OCI-LY7 (cell line): ENCODE measurements around the gene ARHGAP31. TPM values are rescaled to one million over a fixed set of nuclear protein-coding genes. Genes with fewer than 3 reads are reported as not detected.

Experiments
- Bru-seq: library from RNA; stranded (reverse); fragments of 400-500 nt; gene quantifications from one replicate; lab custom pipeline; 2021; lab: Mats Ljungman, UMichigan
- BruChase-seq, 2 experiments: library from RNA; stranded (reverse); fragments of 400-500 nt; gene quantifications; one replicate each; lab custom pipeline; 2021; lab: Mats Ljungman, UMichigan
- BruUV-seq: library from RNA; stranded (reverse); fragments of 400-500 nt; replicated peaks from 2 replicates; lab custom pipeline; 2021; lab: Mats Ljungman, UMichigan
- CTCF ChIA-PET: fragments of 300-600 bp; sonication (Branson Sonifier 250); formaldehyde crosslinking; loops from one replicate; lab custom pipeline; 2022; ENCODE audit warnings: antibody characterized with exemption; ENCODE audit not compliant: unreplicated experiment; lab: Charles Lee
- POLR2A ChIA-PET: fragments of 300-600 bp; sonication (Branson Sonifier 250); formaldehyde crosslinking; loops from one replicate; lab custom pipeline; 2022; ENCODE audit warnings: antibody characterized with exemption; lab: Charles Lee
- DNase-seq: peaks from one replicate; pipeline ENCODE4 v3.0.0-alpha.2; 2015; ENCODE audit warnings: low spot score
- H2AFZ ChIP-seq: fragments of 200-600 bp; sonication (generic), shearing (Covaris generic); 2 replicates; pipeline ENCODE4 v1.6.1; 2014; ENCODE audit warnings: mild to moderate bottlenecking, antibody characterized with exemption, low read length, moderate library complexity
- H3K27ac ChIP-seq: fragments of 200-600 bp; sonication (generic); 2 replicates; pipeline ENCODE4 v1.5.1; 2014; ENCODE audit warnings: mixed run types, low read depth, mild to moderate bottlenecking, moderate library complexity, low read length, inconsistent platforms; ENCODE audit not compliant: poor library complexity, severe bottlenecking
- H3K36me3 ChIP-seq: fragments of 200-600 bp; sonication (generic); 2 replicates; pipeline ENCODE4 v1.6.1; 2014; ENCODE audit warnings: mild to moderate bottlenecking, antibody characterized with exemption, low read length, moderate library complexity, mixed read lengths; ENCODE audit not compliant: insufficient read depth
- H3K4me1 ChIP-seq: fragments of 200-600 bp; sonication (generic); 2 replicates; pipeline ENCODE4 v1.5.1; 2014; ENCODE audit warnings: mild to moderate bottlenecking, low read length; ENCODE audit not compliant: insufficient read depth, poor library complexity, severe bottlenecking
- H3K4me2 ChIP-seq: fragments of 200-600 bp; sonication (generic); 2 replicates; pipeline ENCODE4 v1.6.1; 2014; ENCODE audit warnings: mild to moderate bottlenecking, low read length
- H3K4me3 ChIP-seq: fragments of 200-600 bp; sonication (generic); 2 replicates; pipeline ENCODE4 v1.5.1; 2014; ENCODE audit warnings: mild to moderate bottlenecking, low read depth, low read length; ENCODE audit not compliant: poor library complexity, severe bottlenecking
- H3K79me2 ChIP-seq: fragments of 200-600 bp; sonication (generic); 2 replicates; pipeline ENCODE4 v1.6.1; 2016; ENCODE audit warnings: low read depth, mild to moderate bottlenecking, low read length, moderate library complexity, mixed read lengths; ENCODE audit not compliant: insufficient read depth
- H3K9me2 ChIP-seq: fragments of 200-600 bp; sonication (generic); 2 replicates; pipeline ENCODE4 v1.6.1; 2016; ENCODE audit warnings: mild to moderate bottlenecking, low read length, mixed read lengths; ENCODE audit not compliant: insufficient read depth
- H3K9me3 ChIP-seq: fragments of 200-600 bp; sonication (generic); 2 replicates; pipeline ENCODE4 v1.6.1; 2014; ENCODE audit warnings: mild to moderate bottlenecking, mixed run types, low read length, mixed read lengths
- H4K20me1 ChIP-seq: fragments of 200-600 bp; sonication (generic); 2 replicates; pipeline ENCODE4 v1.6.1; 2014; ENCODE audit warnings: mild to moderate bottlenecking, antibody characterized with exemption, low read length, moderate library complexity, mixed read lengths; ENCODE audit not compliant: insufficient read depth
- EZH2phosphoT487 ChIP-seq: fragments of 200-600 bp; sonication (generic); IDR thresholded peaks from 2 replicates; pipeline ENCODE4 v1.6.1; 2018; ENCODE audit warnings: low read depth, borderline replicate concordance, mild to moderate bottlenecking, mixed run types, antibody characterized with exemption, low read length, moderate library complexity, mixed read lengths
- intact Hi-C: fragments of 100-400 bp; cut with micrococcal nuclease; formaldehyde crosslinking; loops from one replicate; pipeline ENCODE4 v1.10.0; 2022; ENCODE audit not compliant: unreplicated experiment
- long read RNA-seq: library from polyadenylated mRNA; stranded (forward); transcript quantifications from one replicate; pipeline ENCODE4 v2.0.0, GENCODE V29; 2022
- total RNA-seq, 2 experiments: library from RNA; depleted of rRNA in 1 of 2; stranded (reverse); fragments of >200 nt in 1 of 2; shearing (Covaris generic) in 1 of 2; gene quantifications; 2 replicates each; pipeline ENCODE4 v1.2.3, GENCODE V29; 2014 to 2022
- TF ChIP-seq, protein P1 (sequence below): fragments of 200-600 bp; sonication (generic); conservative IDR thresholded peaks from 2 replicates; pipeline ENCODE4 v1.5.1; 2014; ENCODE audit warnings: mild to moderate bottlenecking, antibody characterized with exemption, low read length, moderate library complexity, mixed read lengths

Gene ARHGAP31, protein sequence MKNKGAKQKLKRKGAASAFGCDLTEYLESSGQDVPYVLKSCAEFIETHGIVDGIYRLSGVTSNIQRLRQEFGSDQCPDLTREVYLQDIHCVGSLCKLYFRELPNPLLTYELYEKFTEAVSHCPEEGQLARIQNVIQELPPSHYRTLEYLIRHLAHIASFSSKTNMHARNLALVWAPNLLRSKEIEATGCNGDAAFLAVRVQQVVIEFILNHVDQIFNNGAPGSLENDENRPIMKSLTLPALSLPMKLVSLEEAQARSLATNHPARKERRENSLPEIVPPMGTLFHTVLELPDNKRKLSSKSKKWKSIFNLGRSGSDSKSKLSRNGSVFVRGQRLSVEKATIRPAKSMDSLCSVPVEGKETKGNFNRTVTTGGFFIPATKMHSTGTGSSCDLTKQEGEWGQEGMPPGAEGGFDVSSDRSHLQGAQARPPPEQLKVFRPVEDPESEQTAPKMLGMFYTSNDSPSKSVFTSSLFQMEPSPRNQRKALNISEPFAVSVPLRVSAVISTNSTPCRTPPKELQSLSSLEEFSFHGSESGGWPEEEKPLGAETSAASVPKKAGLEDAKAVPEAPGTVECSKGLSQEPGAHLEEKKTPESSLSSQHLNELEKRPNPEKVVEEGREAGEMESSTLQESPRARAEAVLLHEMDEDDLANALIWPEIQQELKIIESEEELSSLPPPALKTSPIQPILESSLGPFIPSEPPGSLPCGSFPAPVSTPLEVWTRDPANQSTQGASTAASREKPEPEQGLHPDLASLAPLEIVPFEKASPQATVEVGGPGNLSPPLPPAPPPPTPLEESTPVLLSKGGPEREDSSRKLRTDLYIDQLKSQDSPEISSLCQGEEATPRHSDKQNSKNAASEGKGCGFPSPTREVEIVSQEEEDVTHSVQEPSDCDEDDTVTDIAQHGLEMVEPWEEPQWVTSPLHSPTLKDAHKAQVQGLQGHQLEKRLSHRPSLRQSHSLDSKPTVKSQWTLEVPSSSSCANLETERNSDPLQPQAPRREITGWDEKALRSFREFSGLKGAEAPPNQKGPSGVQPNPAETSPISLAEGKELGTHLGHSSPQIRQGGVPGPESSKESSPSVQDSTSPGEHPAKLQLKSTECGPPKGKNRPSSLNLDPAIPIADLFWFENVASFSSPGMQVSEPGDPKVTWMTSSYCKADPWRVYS (N-terminal part only)
- 4.1 TPM in 2 replicates for total RNA-seq (2014; rRNA removed; shearing (Covaris generic))
- total RNA-seq (2022): 2.8 and 4.0 TPM in 2 replicates
- percentile 39 among the genes with signal in this experiment for Bru-seq, nascent RNA
- percentile 39 among the genes with signal in this experiment for BruChase-seq, experiment 1, labeled RNA remaining after a 6-hour chase
- percentile 41 among the genes with signal in this experiment for BruChase-seq, experiment 2, labeled RNA remaining after a 2-hour chase
- long read RNA-seq, full-length matches to known transcripts: 2 of 12 reads
- long read RNA-seq, partial matches to known transcripts: 7 of 12 reads
- long read RNA-seq, other reads (novel, unspliced or antisense): 3 of 12 reads

GRCh38 chr3:119293871-119294695, at the start of gene ARHGAP31:
ARHGAP31 (plus strand) TSS chr3:119294383; CDS start chr3:119294905, 522 bp downstream.
- Histone ChIP-seq H3K9me3 (no peaks in the 10 kb centered on the region), H3K36me3 (no peaks in the 10 kb centered on the region), H3K27ac (peak within 1 kb of the TSS; percentile 44), H3K4me1 (peaks cover 37% of the 10 kb centered on the region), H4K20me1 (no peaks in the 10 kb centered on the region), H3K9me2 (no peaks in the 10 kb centered on the region), H2AFZ (peak within 1 kb of the TSS; percentile 96), H3K4me3 (peak within 1 kb of the TSS; percentile 71), H3K4me2 (peak within 1 kb of the TSS; percentile 97), H3K79me2 (no peaks in the 10 kb centered on the region)
- no TSS peak for BruUV-seq
- POLR2A ChIA-PET: interaction anchor here (0.6 to 1.7 kb wide), 7 partner anchors 11 to 383 kb away, joined by 3 to 5 read pairs (median 3); no protein-coding TSS in a partner anchor
- intact Hi-C loops: loop anchor here (1.0 to 5.0 kb wide), 2 partner anchors 54 to 108 kb away; partner anchors contain the start of gene B4GALT4
- CTCF ChIA-PET: interaction anchor here (0.6 kb wide), 1 partner anchor 69 kb away, joined by 4 read pairs; no protein-coding TSS in a partner anchor
- TF ChIP-seq, protein P1, sequence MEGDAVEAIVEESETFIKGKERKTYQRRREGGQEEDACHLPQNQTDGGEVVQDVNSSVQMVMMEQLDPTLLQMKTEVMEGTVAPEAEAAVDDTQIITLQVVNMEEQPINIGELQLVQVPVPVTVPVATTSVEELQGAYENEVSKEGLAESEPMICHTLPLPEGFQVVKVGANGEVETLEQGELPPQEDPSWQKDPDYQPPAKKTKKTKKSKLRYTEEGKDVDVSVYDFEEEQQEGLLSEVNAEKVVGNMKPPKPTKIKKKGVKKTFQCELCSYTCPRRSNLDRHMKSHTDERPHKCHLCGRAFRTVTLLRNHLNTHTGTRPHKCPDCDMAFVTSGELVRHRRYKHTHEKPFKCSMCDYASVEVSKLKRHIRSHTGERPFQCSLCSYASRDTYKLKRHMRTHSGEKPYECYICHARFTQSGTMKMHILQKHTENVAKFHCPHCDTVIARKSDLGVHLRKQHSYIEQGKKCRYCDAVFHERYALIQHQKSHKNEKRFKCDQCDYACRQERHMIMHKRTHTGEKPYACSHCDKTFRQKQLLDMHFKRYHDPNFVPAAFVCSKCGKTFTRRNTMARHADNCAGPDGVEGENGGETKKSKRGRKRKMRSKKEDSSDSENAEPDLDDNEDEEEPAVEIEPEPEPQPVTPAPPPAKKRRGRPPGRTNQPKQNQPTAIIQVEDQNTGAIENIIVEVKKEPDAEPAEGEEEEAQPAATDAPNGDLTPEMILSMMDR: no peak
- DNase-seq: peak; percentile 70

GRCh38 chr3:119245778-119246177, 48.4 kb upstream of the ARHGAP31 start:
- TF ChIP-seq, protein P1: no peak
- TF ChIP-seq EZH2phosphoT487: no peak
- ChIA-PET POLR2A (interaction anchor here (0.7 to 1.8 kb wide), 3 partner anchors 13 to 159 kb away, joined by 3 to 5 read pairs (median 3); no protein-coding TSS in a partner anchor), CTCF (no interaction called here)
- H3K79me2 ChIP-seq: no peaks in the 10 kb centered on the region
- no TSS peak for BruUV-seq
- H3K4me1 ChIP-seq: peaks cover 9% of the 10 kb centered on the region
- no peak overlapping the region for H3K4me2 ChIP-seq
- H3K9me3 ChIP-seq: 0 out of 2 replicates have a peak, but pooled peaks cover 3% of the 10 kb centered on the region
- no peak overlapping the region for H3K27ac ChIP-seq
- H3K36me3 ChIP-seq: no peaks in the 10 kb centered on the region
- no peaks in the 10 kb centered on the region for H3K9me2 ChIP-seq
- H4K20me1 ChIP-seq: no peaks in the 10 kb centered on the region
- no peak overlapping the region for H2AFZ ChIP-seq
- intact Hi-C loops: loop anchor here (10.0 kb wide), 1 partner anchor 429 kb away; the partner anchor contains the start of gene COX17
- DNase-seq: no peak
- no peak overlapping the region for H3K4me3 ChIP-seq
